Upper lobe of right lung (tissue), 1 donor: ENCODE results near the gene RANBP1. TPM values are rescaled to one million over a fixed set of nuclear protein-coding genes. Genes with fewer than 3 reads are reported as not detected.

Source experiments
- ATAC-seq: fragments of 200-7000 bp; cut with Tn5 transposase; one replicate; pipeline ENCODE4 v1.9.1; 2020; ENCODE audit warnings: mild to moderate bottlenecking, moderate library complexity
- DNase-seq: peaks from one replicate; pipeline ENCODE4 v3.0.0-alpha.2; 2020
- H3K27ac ChIP-seq: fragments of 200-600 bp; one replicate; pipeline ENCODE4 v1.8.0; 2022
- H3K27me3 ChIP-seq: fragments of 200-600 bp; one replicate; pipeline ENCODE4 v1.8.0; 2022; ENCODE audit warnings: mild to moderate bottlenecking
- H3K36me3 ChIP-seq: fragments of 200-600 bp; one replicate; pipeline ENCODE4 v1.8.0; 2022
- H3K4me1 ChIP-seq: fragments of 200-600 bp; one replicate; pipeline ENCODE4 v1.8.0; 2022
- H3K4me3 ChIP-seq: fragments of 200-600 bp; one replicate; pipeline ENCODE4 v1.8.0; 2022; ENCODE audit warnings: mild to moderate bottlenecking
- H3K9me3 ChIP-seq: fragments of 200-600 bp; one replicate; pipeline ENCODE4 v1.8.0; 2022
- CTCF ChIP-seq: fragments of 200-600 bp; IDR thresholded peaks from one replicate; pipeline ENCODE4 v1.8.0; 2022; ENCODE audit warnings: antibody characterized with exemption
- intact Hi-C: fragments of 100-400 bp; cut with DNase I; formaldehyde crosslinking; loops from one replicate; pipeline ENCODE4 v1.11.0; 2022
- total RNA-seq: library from RNA; stranded (reverse); fragmentation: NEBNext Ultra II Directional; extraction: Animal tissue kit (Norgen Biotek cat#: 25700); gene quantifications from one replicate; pipeline ENCODE4 v1.2.1, GENCODE V29; 2021
- donor health status: DM: no; HTN: yes; CAD: no; lungs with severe emphysema.

The RANBP1 gene
- total RNA-seq, 1 donor from 2014 or later = 53.0 TPM

GRCh38 chr22:20111689-20112622, 3.9 kb upstream of the RANBP1 start:
- Histone ChIP-seq H3K27me3 (no peaks in the 10 kb centered on the region), H3K4me3 (no peak overlapping the region), H3K4me1 (peaks cover 10% of the 10 kb centered on the region), H3K36me3 (peaks cover 78% of the 10 kb centered on the region), H3K9me3 (no peaks in the 10 kb centered on the region), H3K27ac (no peak overlapping the region)
- DNase-seq (no peak), ATAC-seq (no peak)
- intact Hi-C loops = no loop called here
- TF ChIP-seq CTCF = no peak

GRCh38 chr22:20112623-20113511, 3.0 kb upstream of the RANBP1 start:
- intact Hi-C loops = no loop called here
- Histone ChIP-seq H3K9me3 (no peaks in the 10 kb centered on the region), H3K27ac (no peak overlapping the region), H3K36me3 (peaks cover 69% of the 10 kb centered on the region), H3K4me3 (no peak overlapping the region), H3K4me1 (peaks cover 10% of the 10 kb centered on the region), H3K27me3 (no peaks in the 10 kb centered on the region)
- no peak for TF ChIP-seq CTCF
- ATAC-seq (no peak), DNase-seq (no peak)

- intact Hi-C loops = no loop called here
- H3K4me1 ChIP-seq = peaks cover 17% of the 10 kb centered on the region
- peaks cover 61% of the 10 kb centered on the region for H3K36me3 ChIP-seq
- DNase-seq = no peak
- TF ChIP-seq CTCF = no peak
- no peaks in the 10 kb centered on the region for H3K27me3 ChIP-seq
- H3K27ac ChIP-seq = no peak overlapping the region
- no peaks in the 10 kb centered on the region for H3K9me3 ChIP-seq
- no peak for ATAC-seq
- H3K4me3 ChIP-seq = no peak overlapping the region
Observed at GRCh38 chr22:20113551-20114310, 2.2 kb upstream of the RANBP1 start.

- Histone ChIP-seq H3K4me1 (peaks cover 25% of the 10 kb centered on the region), H3K4me3 (no peak overlapping the region), H3K9me3 (no peaks in the 10 kb centered on the region), H3K27me3 (no peaks in the 10 kb centered on the region), H3K27ac (no peak overlapping the region), H3K36me3 (peaks cover 60% of the 10 kb centered on the region)
- intact Hi-C loops = no loop called here
- DNase-seq = no peak
- TF ChIP-seq CTCF = no peak
- ATAC-seq = no peak
Observed at GRCh38 chr22:20114506-20115475, 1.1 kb upstream of the RANBP1 start.
